ENCODE data around the gene SPOCK1.

DNA sequence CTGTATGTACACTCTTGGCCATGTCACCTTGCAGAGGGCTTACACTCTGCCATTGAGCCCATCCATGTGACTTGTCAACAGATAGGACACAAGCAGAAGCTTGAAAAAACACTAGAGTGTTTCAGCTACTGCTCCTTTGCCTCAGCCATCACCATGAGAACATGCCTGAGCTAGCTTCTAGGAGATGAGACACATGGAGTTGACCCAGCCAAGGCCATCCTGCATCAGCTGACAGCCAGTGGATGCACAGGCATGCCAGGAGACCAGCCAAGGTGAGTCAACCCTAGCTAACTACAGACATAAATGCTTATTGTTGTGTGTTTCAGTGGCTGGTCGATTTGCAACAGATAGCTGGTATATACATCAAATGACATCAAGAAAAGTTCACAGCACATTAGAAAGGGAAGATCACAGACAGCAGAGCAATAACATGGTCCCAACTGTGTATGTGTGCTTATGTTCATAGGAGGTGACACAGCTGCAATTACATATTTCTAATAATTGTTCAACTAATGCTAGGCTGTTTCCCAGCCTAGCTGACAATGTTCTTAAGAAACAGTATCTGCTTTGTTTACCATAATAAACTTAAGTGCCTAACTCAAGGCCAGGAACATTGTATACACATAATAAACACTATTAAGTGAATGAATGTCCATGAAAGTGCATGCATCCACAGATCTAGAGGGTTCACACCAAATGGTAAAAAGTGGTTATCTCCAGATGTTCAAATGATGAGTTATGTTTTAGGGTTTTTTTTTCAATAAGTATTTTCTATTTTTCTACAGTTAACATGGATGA is 105.7 kb downstream of the SPOCK1 start:
- TF ChIP-seq POLR2A (IDR thresholded peaks at IDR 0.05) = no peak
- TF ChIP-seq, protein P1, sequence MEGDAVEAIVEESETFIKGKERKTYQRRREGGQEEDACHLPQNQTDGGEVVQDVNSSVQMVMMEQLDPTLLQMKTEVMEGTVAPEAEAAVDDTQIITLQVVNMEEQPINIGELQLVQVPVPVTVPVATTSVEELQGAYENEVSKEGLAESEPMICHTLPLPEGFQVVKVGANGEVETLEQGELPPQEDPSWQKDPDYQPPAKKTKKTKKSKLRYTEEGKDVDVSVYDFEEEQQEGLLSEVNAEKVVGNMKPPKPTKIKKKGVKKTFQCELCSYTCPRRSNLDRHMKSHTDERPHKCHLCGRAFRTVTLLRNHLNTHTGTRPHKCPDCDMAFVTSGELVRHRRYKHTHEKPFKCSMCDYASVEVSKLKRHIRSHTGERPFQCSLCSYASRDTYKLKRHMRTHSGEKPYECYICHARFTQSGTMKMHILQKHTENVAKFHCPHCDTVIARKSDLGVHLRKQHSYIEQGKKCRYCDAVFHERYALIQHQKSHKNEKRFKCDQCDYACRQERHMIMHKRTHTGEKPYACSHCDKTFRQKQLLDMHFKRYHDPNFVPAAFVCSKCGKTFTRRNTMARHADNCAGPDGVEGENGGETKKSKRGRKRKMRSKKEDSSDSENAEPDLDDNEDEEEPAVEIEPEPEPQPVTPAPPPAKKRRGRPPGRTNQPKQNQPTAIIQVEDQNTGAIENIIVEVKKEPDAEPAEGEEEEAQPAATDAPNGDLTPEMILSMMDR (IDR thresholded peaks at IDR 0.05) = no peak
